ENCODE results near the gene TRERF1. TPM values are rescaled to one million over a fixed set of nuclear protein-coding genes. Genes with fewer than 3 reads are reported as not detected.

Gene TRERF1
- polyA plus RNA-seq, 3 donors = 0.58 to 10.0 (median 2.0) TPM

GRCh38 chr6:42448927-42449659 lies 2.6 kb downstream of the TRERF1 start:
- Mint-ChIP-seq H3K36me3 (peaks cover 18 to 27% of the 10 kb centered on the region in 2 donors), H3K4me1 (peaks cover 65% of the 10 kb centered on the region)
- no peak for DNase-seq

GRCh38 chr6:42448391-42448790 lies 3.3 kb downstream of the TRERF1 start:
- Histone ChIP-seq H3K9me3 (replicated peaks in 1 of 2; ENCODE audit: control insufficient read depth in 1 of 2, insufficient read depth in 1 of 2, low read length in 2 of 2) (no peaks in the 10 kb centered on the region), H4K20me1 (ENCODE audit: insufficient read depth, low read length) (peaks cover 38% of the 10 kb centered on the region), H3K79me2 (ENCODE audit: insufficient read depth, low read length) (peaks cover 95% of the 10 kb centered on the region), H3K27me3 (ENCODE audit: control insufficient read depth in 2 of 2, insufficient read depth in 2 of 2, low read length in 2 of 2) (no peaks in the 10 kb centered on the region), H3K9ac (ENCODE audit: insufficient read depth, low read length, poor library complexity, severe bottlenecking) (no peak overlapping the region), H3K27ac (ENCODE audit: low read depth in 1 of 2, low read length in 2 of 2) (peak overlapping the region in 1 of 2 donors; percentile 80), H3K4me2 (replicated peaks; ENCODE audit: extremely low read depth, low read length, poor library complexity, severe bottlenecking) (peak overlapping the region; percentile 98), H3K4me3 (replicated peaks in 1 of 3; ENCODE audit: low read depth in 2 of 3, low read length in 3 of 3) (peak overlapping the region in 1 of 3 experiments; percentile 40), H2AFZ (ENCODE audit: insufficient read depth, low read depth, low read length, poor library complexity, severe bottlenecking) (peak overlapping the region; percentile 51), H3K36me3 (replicated peaks in 1 of 2; ENCODE audit: control insufficient read depth in 1 of 2, insufficient read depth in 2 of 2, low read length in 2 of 2) (peaks cover 2 to 10% of the 10 kb centered on the region in 2 donors), H3K4me1 (ENCODE audit: control insufficient read depth in 1 of 2, insufficient read depth in 2 of 2, low read length in 2 of 2) (peaks cover 33 to 34% of the 10 kb centered on the region in 2 donors)
- Mint-ChIP-seq H3K9me3 (no peaks in the 10 kb centered on the region), H3K4me1 (peaks cover 66% of the 10 kb centered on the region), H3K27ac (peak overlapping the region in 6 of 7 donors; percentile 10 to 97 (median 53)), H3K36me3 (peaks cover 18 to 31% of the 10 kb centered on the region in 2 donors), H3K27me3 (ENCODE audit: low read depth in 3 of 3) (peaks cover 0 to 1% (median under 1%) of the 10 kb centered on the region in 3 donors), H3K4me3 (peak overlapping the region in 1 of 2 donors; percentile 75)
- intact Hi-C loops (cut with micrococcal nuclease) = no loop called here
- peak in 2 of 3 donors; percentile 21 to 22 for DNase-seq
- no peak for TF ChIP-seq CTCF (IDR thresholded peaks at IDR 0.05)
- 2% methylated on average over 5 of the region's 5 CpGs for WGBS (ENCODE audit: insufficient coverage)

More at GRCh38 chr6:42448927-42449659, 2.6 kb downstream of the TRERF1 start:
- Histone ChIP-seq H3K4me2 (replicated peaks; ENCODE audit: extremely low read depth, low read length, poor library complexity, severe bottlenecking) (peak overlapping the region; percentile 98), H4K20me1 (ENCODE audit: insufficient read depth, low read length) (peaks cover 31% of the 10 kb centered on the region), H3K9me3 (replicated peaks in 1 of 2; ENCODE audit: control insufficient read depth in 1 of 2, insufficient read depth in 1 of 2, low read length in 2 of 2) (no peaks in the 10 kb centered on the region), H3K27me3 (ENCODE audit: control insufficient read depth in 2 of 2, insufficient read depth in 2 of 2, low read length in 2 of 2) (no peaks in the 10 kb centered on the region), H3K27ac (ENCODE audit: low read depth in 1 of 2, low read length in 2 of 2) (peak overlapping the region in 1 of 2 donors; percentile 80), H3K79me2 (ENCODE audit: insufficient read depth, low read length) (peaks cover 89% of the 10 kb centered on the region), H3K36me3 (replicated peaks in 1 of 2; ENCODE audit: control insufficient read depth in 1 of 2, insufficient read depth in 2 of 2, low read length in 2 of 2) (peaks cover 2 to 10% of the 10 kb centered on the region in 2 donors), H3K4me3 (replicated peaks in 1 of 3; ENCODE audit: low read depth in 2 of 3, low read length in 3 of 3) (peak overlapping the region in 1 of 3 experiments; percentile 40), H3K4me1 (ENCODE audit: control insufficient read depth in 1 of 2, insufficient read depth in 2 of 2, low read length in 2 of 2) (peaks cover 40 to 41% of the 10 kb centered on the region in 2 donors), H2AFZ (ENCODE audit: insufficient read depth, low read depth, low read length, poor library complexity, severe bottlenecking) (peak overlapping the region; percentile 51), H3K9ac (ENCODE audit: insufficient read depth, low read length, poor library complexity, severe bottlenecking) (peak overlapping the region; percentile 19)
- H3K27ac Mint-ChIP-seq = peak overlapping the region; percentile 10 to 97 (median 66)
- no peak for TF ChIP-seq CTCF (IDR thresholded peaks at IDR 0.05)
- H3K4me3 Mint-ChIP-seq = peak overlapping the region in 1 of 2 donors; percentile 100
- peaks cover 0 to 2% (median 0%) of the 10 kb centered on the region in 7 donors for H3K9me3 Mint-ChIP-seq
- peaks cover 2 to 7% (median 6%) of the 10 kb centered on the region in 3 donors for H3K27me3 Mint-ChIP-seq (ENCODE audit: low read depth in 3 of 3)
- intact Hi-C loops (cut with micrococcal nuclease) = no loop called here
- WGBS (ENCODE audit: insufficient coverage) = 56% methylated on average over 3 of the region's 7 CpGs
